Heart left ventricle (tissue), 16 donors: Measurements from ENCODE around the gene CD7. TPM values are rescaled to one million over a fixed set of nuclear protein-coding genes. Genes with fewer than 3 reads are reported as not detected.
"Not testable (repeated sequence)": the region's sequence is repeated elsewhere in the genome, so short reads cannot be mapped to it uniquely, and the experiment has no call there.

Experiments
- ATAC-seq, 4 donors: fragments of 200-7000 bp; cut with Tn5 transposase; one replicate each; pipeline ENCODE4 v1.9.1; 2020 to 2022; ENCODE audit warnings: moderate library complexity in 4 of 4, mild to moderate bottlenecking in 3 of 4, moderate number of reproducible peaks in 1 of 4
- DNase-seq, 5 donors: peaks; one replicate each; pipeline ENCODE4 v3.0.0-alpha.2; 2020
- H3K27ac ChIP-seq, 12 donors: fragments of 200-600 bp; sonication (generic) in 4 of 12; one replicate each; pipeline versions ENCODE4 v1.5.0 to v1.8.0; 2016 to 2022; ENCODE audit warnings: mild to moderate bottlenecking in 2 of 12
- H3K27me3 ChIP-seq, 9 donors: fragments of 200-600 bp; sonication (generic) in 2 of 9; one replicate each; pipeline versions ENCODE4 v1.5.1 to v1.8.0; 2016 to 2022; ENCODE audit warnings: mild to moderate bottlenecking in 3 of 9
- H3K36me3 ChIP-seq, 9 donors: fragments of 200-600 bp; sonication (generic) in 2 of 9; one replicate each; pipeline versions ENCODE4 v1.5.0 to v1.8.0; 2018 to 2022; ENCODE audit warnings: mild to moderate bottlenecking in 2 of 9
- H3K4me1 ChIP-seq, 12 donors: fragments of 200-600 bp; sonication (generic) in 4 of 12; one replicate each; pipeline versions ENCODE4 v1.5.0 to v1.8.0; 2016 to 2022; ENCODE audit warnings: mild to moderate bottlenecking in 3 of 12
- H3K4me3 ChIP-seq, 12 donors: fragments of 200-600 bp; sonication (generic) in 4 of 12; one replicate each; pipeline versions ENCODE4 v1.5.0 to v1.8.0; 2017 to 2022; ENCODE audit warnings: mild to moderate bottlenecking in 9 of 12, moderate library complexity in 4 of 12
- H3K9me3 ChIP-seq, 12 donors: fragments of 200-600 bp; sonication (generic) in 4 of 12; one replicate each; pipeline versions ENCODE4 v1.5.0 to v1.8.0; 2016 to 2022; ENCODE audit warnings: mild to moderate bottlenecking in 1 of 12
- POLR2A ChIP-seq, 2 donors: fragments of 450-650 bp; IDR thresholded peaks; one replicate each; pipeline ENCODE4 v1.6.1; 2017; ENCODE audit warnings: antibody characterized with exemption in 2 of 2, mild to moderate bottlenecking in 2 of 2, moderate library complexity in 2 of 2
- WGBS, 4 donors: extraction: QIAGEN DNeasy Blood & Tissue Kit in 2 of 4; methylation state at CpG; one replicate each; pipeline versions ENCODE4 v1.1.5 to v1.1.7; 2013 to 2018; 5-methylcytosine and 5-hydroxymethylcytosine counted together
- intact Hi-C, 10 donors: fragments of 100-400 bp; cut with DNase I; formaldehyde crosslinking; loops; one replicate each; pipeline versions ENCODE4 v1.11.1 to v1.14.2; 2022
- polyA plus RNA-seq, 2 donors: library from polyadenylated mRNA; stranded (reverse); fragments of 200-250 nt; gene quantifications; one replicate each; pipeline ENCODE4 v1.2.3, GENCODE V29; 2013
- total RNA-seq, 9 donors: library from RNA; depleted of rRNA in 2 of 9; stranded (reverse); fragments of >200 nt in 2 of 9; fragmentation: NEBNext Ultra II Directional in 3 of 9; extraction: Animal tissue kit (Norgen Biotek cat#: 25700) in 3 of 9; gene quantifications; one replicate each; pipeline versions ENCODE4 v1.1.0 to v1.2.4, GENCODE V29; 2016 to 2023
- TF ChIP-seq, protein P1 (sequence below), 12 donors: fragments of 200-600 bp; sonication (generic) in 4 of 12; IDR thresholded peaks; one replicate each; pipeline versions ENCODE4 v1.5.0 to v1.8.0; 2018 to 2022; ENCODE audit warnings: antibody characterized with exemption in 12 of 12, mild to moderate bottlenecking in 5 of 12
- donor health status: ischemic (EF 13 %, LVEDD 7.1; RV severe dilation, severe dysfunction).
- donor health status: healthy with polysubstance abuse.
- donor health status: DM: no; HTN: yes; CAD: no.
- donor health status: DM: no; HTN: no; CAD: no.
- donor health status: ischemic (EF 25% LVEDD 6.9; RV normal size, moderate dysfunction).
- donor health status: ischemic (EF 25% LVEDD 5.7; RV mildly dilated, moderate dysfunction).
- donor health status: healthy.
- donor health status: DM: yes; HTN: yes; CAD: no.
- donor health status: ischemic (EF 35%, LVEDD 5.7; RV mildly dilated, moderate dysfunction).
- donor health status: nonischemic (EF 11% LVEDD 7.7; RV severe dilation, severe dysfunction).
- donor health status: DM: yes; HTN: yes; CAD: no.
- donor health status: PGD.
- donor health status: ischemic (EF 29% LVEDD 5.4; RV normal size, mild dysfunction).
- donor health status: nonischemic (EF 23%, LVEDD 6.1; RV moderate dilation, normal function).

Gene CD7
- total and polyA plus RNA-seq, 11 donors: 0.21 to 8.6 (median 0.42) TPM; not detected in 2

DNA sequence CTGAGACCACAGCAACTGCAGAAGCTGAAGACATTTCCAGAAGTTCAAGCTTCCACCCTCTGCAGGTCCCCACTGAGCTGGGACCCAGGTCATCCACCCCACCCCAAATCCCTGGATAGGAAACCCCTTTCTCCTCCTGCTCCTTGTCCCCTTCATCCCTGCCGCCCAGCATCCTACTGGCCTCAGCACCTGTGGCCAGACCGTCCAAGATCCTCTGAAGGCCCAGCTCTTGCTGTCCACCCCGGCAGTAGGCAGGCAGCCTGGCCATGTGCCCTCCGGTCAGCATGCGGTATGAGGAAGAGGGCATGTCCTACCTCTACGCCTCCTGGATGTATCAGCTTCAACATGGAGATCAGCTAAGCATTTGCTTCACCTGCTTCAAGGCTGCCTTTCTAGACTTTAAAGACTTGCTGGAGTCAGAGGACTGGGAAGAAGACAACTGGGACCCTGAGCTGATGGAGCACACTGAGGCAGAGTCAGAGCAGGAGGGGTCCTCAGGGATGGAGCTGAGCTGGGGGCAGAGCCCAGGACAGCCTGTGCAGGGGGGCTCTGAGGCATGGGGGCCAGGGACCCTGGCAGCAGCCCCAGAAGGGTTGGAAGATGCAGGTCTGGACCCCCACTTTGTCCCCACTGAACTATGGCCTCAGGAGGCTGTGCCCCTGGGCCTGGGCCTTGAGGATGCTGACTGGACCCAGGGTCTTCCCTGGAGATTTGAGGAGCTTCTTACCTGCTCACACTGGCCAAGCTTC lies 44.7 kb upstream of the CD7 start:
- Histone ChIP-seq H3K27ac (no peak overlapping the region), H3K27me3 (peaks cover 0 to 20% (median 0%) of the 10 kb centered on the region in 9 donors), H3K9me3 (no peaks in the 10 kb centered on the region), H3K4me1 (peaks cover 0 to 4% (median 0%) of the 10 kb centered on the region in 12 donors), H3K36me3 (no peaks in the 10 kb centered on the region), H3K4me3 (no peak overlapping the region)
- TF ChIP-seq, protein P1, sequence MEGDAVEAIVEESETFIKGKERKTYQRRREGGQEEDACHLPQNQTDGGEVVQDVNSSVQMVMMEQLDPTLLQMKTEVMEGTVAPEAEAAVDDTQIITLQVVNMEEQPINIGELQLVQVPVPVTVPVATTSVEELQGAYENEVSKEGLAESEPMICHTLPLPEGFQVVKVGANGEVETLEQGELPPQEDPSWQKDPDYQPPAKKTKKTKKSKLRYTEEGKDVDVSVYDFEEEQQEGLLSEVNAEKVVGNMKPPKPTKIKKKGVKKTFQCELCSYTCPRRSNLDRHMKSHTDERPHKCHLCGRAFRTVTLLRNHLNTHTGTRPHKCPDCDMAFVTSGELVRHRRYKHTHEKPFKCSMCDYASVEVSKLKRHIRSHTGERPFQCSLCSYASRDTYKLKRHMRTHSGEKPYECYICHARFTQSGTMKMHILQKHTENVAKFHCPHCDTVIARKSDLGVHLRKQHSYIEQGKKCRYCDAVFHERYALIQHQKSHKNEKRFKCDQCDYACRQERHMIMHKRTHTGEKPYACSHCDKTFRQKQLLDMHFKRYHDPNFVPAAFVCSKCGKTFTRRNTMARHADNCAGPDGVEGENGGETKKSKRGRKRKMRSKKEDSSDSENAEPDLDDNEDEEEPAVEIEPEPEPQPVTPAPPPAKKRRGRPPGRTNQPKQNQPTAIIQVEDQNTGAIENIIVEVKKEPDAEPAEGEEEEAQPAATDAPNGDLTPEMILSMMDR (IDR thresholded peaks at IDR 0.05): no peak
- no peak for TF ChIP-seq POLR2A (IDR thresholded peaks at IDR 0.05)
- WGBS, 4 donors: 89 to 96% (median 92%) methylated on average over 6 of the region's 6 CpGs
- intact Hi-C loops: no loop called here
- DNase-seq: no peak
- no peak for ATAC-seq

- WGBS, 4 donors: 72 to 90% (median 88%) methylated on average over 1 of the region's 1 CpG
- intact Hi-C loops: loop anchor here in 5 of 10 donors (5.0 to 10.0 kb wide), 4 partner anchors 43 to 415 kb away; no protein-coding TSS in a partner anchor
- H3K36me3 ChIP-seq, ATAC-seq, H3K4me3 ChIP-seq, H3K27ac ChIP-seq, H3K9me3 ChIP-seq, H3K4me1 ChIP-seq, DNase-seq: not testable (repeated sequence)
- peaks cover 0 to 32% (median 0%) of the 10 kb centered on the region in 9 donors for H3K27me3 ChIP-seq
These were observed 42.2 kb upstream of the CD7 start for GRCh38 chr17:82359451-82360074.

- WGBS, 4 donors: 67 to 73% (median 72%) methylated on average over 21 of the region's 21 CpGs
- no peaks in the 10 kb centered on the region for H3K36me3 ChIP-seq
- H3K4me1 ChIP-seq: peaks cover 0 to 4% (median 0%) of the 10 kb centered on the region in 12 donors
- H3K9me3 ChIP-seq: no peaks in the 10 kb centered on the region
- DNase-seq (no peak), ATAC-seq (no peak)
- H3K27ac ChIP-seq: no peak within 1 kb of the TSS
- H3K27me3 ChIP-seq: peaks cover 0 to 32% (median 0%) of the 10 kb centered on the region in 9 donors
- H3K4me3 ChIP-seq: no peak within 1 kb of the TSS
- intact Hi-C loops: loop anchor here in 5 of 10 donors (5.0 to 10.0 kb wide), 4 partner anchors 44 to 416 kb away; no protein-coding TSS in a partner anchor
- TF ChIP-seq, protein P1 (IDR thresholded peaks at IDR 0.05): no peak
- no peak for TF ChIP-seq POLR2A (IDR thresholded peaks at IDR 0.05)
These were observed 41.3 kb upstream of the CD7 start, which contains the start of gene TEX19 for GRCh38 chr17:82358465-82359350. TEX19 (plus strand) TSS chr17:82359247; CDS start chr17:82362151, 2,904 bp downstream.

DNA sequence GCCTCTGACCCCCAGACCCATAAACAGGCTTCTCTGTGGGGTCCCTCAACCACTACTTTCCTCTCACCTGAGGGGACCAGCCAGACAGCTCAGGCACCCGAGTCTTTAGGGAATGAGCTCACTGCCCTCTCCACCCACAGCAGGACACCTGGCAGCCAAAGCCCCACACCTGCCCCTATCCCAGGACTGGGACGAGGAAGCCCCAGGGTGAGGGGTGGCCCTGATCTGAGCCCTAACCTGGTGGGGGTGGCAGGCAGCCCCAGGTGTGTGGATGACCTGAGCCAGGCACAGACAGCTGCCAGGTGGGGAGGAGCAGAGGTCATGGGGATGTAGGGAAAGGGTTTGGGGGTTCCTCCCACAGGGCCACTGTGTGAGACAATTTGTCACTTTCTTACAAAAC lies 40.0 kb upstream of the CD7 start:
- H3K4me3 ChIP-seq: no peak overlapping the region
- no peaks in the 10 kb centered on the region for H3K9me3 ChIP-seq
- no peak for ATAC-seq
- intact Hi-C loops: loop anchor here in 5 of 10 donors (5.0 to 10.0 kb wide), 4 partner anchors 45 to 417 kb away; no protein-coding TSS in a partner anchor
- peaks cover 0 to 4% (median 0%) of the 10 kb centered on the region in 12 donors for H3K4me1 ChIP-seq
- no peaks in the 10 kb centered on the region for H3K36me3 ChIP-seq
- WGBS, 4 donors: 70 to 100% (median 87%) methylated on average over 1 to 2 of the region's 2 CpGs
- no peak for DNase-seq
- no peak overlapping the region for H3K27ac ChIP-seq
- TF ChIP-seq, protein P1 (IDR thresholded peaks at IDR 0.05): no peak
- no peak for TF ChIP-seq POLR2A (IDR thresholded peaks at IDR 0.05)
- peaks cover 0 to 32% (median 0%) of the 10 kb centered on the region in 9 donors for H3K27me3 ChIP-seq
